ENCODE results near the gene MTNR1A.

Gene MTNR1A

DNA sequence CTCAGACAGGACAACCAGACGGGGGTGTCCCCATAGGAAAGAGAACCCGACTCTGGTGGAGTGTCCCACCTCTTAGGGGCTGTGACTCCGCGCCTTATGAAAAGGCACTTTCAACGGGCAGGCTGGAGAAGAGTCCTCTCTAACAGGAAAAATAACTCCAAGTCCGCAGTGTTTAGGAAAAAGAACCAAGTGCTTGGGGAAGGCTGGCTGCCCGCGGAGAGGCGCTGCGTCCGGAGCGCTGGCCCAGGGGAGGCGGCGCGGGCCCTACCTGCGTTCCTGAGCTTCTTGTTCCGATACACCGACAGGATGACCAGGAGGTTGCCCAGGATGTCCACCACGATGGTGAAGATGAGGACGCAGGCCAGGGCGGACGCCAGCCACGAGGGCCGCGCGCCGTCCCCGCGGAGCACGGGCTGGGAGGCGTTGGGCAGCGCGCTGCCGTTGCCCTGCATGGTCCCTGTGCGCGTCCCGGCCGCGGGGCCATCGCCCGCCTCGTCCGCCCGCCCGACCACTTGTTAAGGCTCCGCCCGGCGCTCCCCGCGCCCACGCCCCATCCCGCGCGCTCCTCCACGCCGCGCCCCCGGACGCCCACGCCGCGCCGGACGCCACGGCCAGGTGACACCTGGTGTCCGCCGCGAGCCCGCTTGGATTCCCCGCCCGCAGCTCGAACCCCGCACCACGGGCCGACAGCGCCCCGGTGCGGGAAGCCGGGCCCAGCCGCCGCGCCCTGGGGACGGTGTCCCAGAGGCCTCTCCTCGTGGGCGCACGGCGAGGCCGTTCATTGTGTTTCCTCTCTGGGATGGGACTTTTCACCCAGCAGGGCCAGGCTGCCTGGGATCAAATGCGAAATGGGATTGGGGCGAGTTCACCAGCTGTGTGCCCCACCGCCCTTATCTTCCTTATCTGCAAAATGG lies at the start of gene MTNR1A:
Gene MTNR1A (minus strand): TSS at position 654 of the 914 bp plus-strand sequence. CDS start 202 bp downstream, at position 452.
- no peak for DNase-seq

DNA sequence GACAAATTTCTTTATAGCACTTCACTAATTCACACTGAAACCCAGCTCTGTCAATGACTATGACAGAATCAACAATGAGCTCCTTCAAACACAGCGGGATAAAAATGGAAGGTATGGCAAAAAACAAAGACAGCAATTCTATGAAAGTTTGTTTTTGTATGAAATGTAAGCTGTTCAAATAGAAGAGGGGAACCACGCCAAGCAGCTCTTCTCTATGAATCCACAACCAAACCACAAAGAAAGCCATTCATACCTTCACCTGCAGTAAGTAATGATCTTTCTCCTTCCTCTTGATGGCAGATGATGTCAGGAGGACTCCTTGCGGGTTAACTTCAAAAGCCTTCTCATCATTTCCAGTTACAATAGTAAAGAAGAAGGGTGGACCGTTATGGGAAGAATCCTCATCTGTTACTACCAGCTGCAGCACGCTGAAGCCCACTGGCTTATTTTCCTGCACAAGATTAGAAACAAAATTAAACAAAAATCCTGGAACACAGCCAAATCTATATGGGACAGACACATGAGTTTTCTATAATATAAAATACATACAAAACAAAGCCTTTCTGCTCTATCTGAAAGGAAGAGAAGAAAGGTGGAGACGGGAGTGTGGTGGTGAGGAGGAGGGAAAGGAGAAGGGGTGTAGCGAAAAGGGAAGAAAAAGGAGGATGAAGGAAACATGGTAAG lies 48.9 kb upstream of the MTNR1A start:
- DNase-seq, result no peak

DNA sequence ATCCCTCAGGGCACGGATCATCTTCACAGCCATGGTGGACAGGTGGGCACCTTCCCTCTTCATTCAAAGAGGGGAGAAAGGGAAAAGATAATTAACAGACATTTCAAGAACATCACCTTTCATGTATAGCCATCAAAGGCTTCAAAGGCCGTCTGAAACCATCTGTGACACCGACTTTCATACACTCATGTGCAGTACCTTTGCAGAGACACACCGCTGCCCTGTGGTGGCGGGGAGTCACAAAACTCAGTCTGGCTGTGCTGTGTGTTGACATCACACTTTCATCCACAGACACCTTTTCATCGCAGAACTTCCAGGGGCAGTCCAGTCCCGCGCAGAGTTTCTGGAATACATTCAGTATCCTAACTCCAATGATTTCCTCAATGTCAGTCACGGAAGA lies 47.6 kb upstream of the MTNR1A start:
- DNase-seq, result no peak

DNA sequence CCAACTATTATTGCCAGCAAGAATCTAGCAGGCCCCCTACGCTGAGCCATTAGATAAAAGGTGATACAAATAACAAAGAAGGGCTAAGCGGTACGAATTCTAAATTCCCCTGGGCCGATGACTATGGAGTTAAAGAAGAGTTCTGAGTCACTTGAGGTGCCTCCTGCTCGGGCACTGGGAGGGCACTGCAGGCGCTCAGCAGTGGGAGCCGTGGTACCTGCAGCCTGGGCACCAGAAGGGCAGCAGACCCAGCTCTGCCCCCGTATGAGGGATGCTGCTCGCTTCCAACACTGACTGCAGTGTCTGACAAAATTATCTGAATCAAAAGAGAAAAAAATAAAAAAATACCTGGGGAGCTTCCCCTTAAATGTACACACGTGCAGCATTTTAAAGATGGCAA lies 44.1 kb upstream of the MTNR1A start:
- DNase-seq, result no peak

DNA sequence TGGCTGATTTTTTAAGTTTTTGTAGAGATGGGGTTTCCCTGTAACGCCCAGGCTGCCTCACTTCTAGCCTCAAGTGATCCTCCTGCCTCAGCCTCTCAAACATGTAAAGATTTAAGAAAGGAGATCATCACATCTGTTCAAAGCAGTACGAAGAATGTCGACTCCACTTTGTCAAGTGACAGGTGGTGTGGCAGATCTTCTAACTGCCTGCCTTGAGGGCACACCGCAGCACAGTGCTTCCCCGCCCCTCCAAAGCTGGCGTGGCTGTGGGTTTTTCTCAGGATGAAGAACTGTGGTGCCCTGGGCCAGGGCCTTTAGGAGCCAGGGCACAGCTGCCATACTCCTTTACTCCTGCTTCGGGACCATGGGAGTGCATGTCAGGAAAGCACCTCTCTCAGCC lies 43.3 kb upstream of the MTNR1A start:
- DNase-seq, result no peak

DNA sequence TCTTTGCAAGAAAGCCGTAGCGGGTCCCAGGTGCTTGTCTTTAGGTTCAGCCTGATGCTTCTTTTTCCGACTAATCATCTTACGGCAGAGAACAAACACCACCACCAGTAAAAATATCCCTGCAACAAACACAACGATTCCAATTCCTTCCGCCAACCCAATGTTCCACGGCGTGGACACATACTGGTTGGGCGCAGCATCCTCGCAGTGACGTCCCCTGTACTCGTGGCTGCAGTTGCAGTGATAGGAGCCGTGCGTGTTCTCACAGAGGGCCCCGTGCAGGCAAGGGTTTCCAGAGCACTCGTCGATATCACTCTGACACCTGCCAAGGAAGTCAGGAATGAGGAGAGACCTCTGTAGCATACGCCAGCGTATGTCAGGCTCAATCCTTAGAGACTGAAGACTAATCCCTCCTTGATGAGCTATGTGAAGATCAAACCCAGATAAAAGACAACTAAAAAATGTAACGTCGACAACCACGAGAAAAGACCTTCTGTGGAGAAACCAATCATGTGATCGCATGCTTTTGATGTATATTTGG lies 41.6 kb upstream of the MTNR1A start:
- DNase-seq, result no peak

DNA sequence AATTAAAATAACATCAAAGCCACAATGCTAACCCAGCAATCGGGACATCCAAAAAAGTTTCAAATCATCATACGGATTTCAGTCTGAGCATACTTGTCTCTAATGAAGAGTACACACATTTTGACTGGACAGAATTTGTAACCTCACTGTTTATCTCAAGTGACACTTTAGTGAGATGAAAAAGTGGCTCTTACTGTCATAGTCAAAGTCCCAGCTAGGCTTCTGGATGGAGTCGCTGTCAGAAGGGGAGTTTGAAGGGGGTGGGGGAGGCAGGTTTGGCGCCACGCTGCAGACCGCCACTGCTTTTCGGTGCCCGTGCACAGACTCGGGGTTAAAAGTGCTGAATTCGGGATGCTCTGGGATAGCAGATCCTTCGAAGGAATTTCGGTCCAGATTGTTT lies 41.0 kb upstream of the MTNR1A start:
- no peak for DNase-seq

DNA sequence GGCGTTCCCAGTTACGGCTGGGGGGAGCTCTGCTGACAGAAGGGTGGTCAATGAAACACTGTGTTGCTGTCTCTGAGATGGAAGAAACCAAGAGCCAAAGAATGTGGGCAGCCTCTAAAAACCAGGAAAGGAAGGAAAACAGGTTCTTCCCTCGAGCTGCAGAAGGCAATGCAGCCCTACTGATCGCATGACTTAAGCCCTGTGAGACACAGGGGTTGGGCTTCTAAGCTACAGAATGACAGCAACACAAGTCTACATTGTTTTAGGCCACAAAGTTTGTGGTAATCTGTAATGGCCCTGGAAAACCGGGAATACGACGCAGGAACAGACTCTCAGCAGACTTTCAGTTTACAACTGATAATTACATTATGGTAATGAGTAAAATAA lies 38.2 kb upstream of the MTNR1A start:
- no peak for DNase-seq

DNA sequence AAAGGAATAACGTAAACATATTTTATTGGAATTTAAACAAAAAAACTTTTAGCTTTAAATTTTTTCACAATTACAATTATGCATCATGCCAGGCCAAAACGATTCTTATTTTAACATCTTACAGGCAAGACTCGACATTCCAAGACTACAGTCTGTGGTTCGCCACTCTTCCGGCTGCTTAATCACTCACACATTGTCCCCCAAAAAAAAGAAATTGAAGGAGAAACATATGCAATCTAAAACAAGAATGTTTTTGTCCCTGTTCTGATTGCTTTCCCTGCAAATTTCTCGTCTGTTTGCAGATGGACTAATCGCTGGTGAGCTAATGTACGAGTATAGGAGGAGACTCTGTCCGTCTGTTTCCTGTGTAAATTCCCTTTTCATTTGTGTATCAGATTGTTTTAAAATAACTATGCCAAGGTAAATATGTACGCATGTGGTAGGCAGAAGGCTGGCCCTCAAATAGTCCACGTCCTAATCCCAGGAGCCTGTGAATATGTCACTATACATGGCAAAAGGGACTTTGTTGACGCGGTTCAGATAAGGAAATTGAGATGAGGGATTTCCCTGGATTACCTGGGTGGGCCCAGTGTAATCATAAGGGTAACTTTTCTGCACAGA lies 37.7 kb upstream of the MTNR1A start:
- no peak for DNase-seq

DNA sequence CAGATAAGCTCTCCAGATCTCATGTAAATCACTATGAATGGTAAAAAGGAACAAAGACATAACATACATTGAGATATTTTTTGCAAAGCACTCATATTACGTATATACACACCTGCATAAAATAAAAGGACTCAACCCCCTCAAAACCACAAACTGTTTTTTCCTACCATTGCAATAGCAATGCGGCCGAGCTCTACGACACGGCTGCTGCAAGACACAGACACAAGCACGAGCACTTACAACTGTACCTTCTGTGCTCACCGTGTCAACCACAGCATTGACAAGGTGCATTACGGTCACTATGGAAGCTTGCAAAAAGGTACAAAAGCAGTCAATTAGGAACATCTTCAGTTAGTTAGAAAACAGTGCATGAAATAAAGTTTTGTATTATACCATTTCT lies 37.1 kb upstream of the MTNR1A start:
- no peak for DNase-seq

DNA sequence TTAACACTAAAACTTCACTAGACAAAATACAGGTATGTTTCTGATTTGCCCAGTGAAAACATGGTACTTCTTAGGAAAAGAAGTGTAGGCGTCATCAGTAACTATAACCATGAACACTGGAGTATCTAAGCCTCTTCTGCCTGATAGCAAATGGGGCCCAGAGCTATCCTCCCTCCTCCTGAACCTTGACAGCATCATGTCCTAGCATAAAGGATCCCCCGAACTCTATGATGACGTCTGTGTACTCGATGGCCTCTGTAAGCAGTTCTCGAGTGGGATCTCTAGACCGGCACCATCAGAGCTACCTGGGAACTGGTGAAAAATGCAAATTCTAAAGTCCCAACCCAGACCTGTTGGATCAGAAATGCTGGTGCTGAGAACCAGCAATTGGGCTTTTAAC lies 36.3 kb upstream of the MTNR1A start:
- no peak for DNase-seq

DNA sequence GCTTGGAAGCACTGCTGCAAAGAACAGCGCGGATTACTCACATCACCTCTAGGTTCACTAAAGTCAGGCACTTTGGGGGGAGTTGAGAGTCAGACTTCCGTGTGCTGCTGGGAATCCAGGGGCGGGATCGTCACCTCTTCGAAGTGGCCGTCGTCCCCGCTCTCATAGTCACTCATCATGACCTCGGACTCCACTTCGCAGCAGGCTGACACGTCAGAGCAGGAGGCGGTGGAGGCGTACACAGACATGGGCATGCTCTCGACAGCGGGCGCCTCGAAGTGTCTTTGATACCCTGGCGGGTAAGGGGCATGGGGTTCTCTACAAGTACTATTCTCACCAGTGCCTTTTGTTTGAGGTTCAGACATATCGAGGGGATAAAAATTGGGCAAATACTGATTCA lies 33.1 kb upstream of the MTNR1A start:
- DNase-seq, result no peak

DNA sequence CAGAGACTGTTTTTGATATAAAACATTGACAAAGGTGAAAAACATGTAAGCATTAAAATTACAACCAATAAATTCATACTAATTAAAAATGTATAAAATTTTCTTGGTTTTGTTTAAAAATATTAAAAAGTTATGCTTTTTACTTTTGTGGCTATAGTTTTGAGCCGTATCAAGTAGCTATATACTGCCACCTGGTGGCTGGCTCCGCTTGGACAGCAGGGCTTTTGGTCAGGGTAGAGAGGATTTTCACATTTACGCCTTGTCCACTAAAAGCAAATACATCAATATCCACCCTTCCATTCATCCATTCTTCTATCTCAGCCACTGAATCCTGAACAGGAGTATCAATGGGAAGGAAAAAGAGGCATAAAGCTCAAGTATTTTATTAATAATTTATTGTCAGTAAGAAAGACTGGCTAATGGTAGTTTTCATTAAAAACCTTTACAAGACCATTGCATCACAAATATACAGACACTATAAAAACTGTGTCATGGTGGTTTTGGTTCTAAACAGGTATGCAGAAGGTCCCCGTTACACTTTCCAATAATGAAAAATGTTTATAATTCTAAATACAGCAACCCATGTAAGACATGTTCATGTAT lies 32.1 kb upstream of the MTNR1A start:
- DNase-seq, result peak; percentile 84

DNA sequence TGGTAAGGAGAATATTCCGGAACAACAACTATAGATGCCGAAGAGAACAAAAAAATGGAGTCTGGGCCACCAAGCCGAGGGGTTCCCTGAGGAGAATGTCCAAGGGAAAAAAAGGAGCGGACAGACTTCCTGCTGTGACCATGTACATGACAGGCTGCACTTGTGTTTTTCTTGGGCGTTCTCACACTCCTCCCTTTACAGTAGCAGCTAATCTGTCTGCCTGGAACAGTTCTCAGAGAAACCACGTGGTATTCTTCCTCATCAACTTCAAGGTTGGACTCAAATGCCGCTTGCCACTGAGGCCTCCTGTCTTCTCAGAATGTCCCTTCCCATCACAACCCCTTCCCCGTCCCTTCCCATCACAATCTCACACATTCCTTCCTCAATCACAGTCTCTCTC lies 30.8 kb upstream of the MTNR1A start:
- DNase-seq, result no peak

DNA sequence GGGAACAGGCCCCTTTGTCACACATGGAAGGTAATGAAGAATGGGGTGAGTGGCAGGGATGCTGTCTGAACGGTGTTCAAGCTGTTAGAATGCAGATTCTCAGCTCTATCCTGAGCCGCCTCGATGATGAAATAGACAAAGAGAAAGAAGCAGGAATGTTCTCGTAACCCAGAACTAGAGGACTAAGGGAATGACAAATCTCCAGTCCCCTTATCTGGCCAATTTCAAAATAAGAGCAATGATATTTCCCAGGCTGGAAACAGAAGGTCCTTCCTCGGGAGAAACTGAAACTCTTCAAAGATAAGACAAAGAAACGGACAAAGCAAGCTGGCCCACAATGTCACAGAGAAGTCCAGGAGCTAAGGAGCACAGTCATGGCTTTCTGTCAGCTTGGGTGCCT lies 29.5 kb upstream of the MTNR1A start:
- DNase-seq, result no peak

DNA sequence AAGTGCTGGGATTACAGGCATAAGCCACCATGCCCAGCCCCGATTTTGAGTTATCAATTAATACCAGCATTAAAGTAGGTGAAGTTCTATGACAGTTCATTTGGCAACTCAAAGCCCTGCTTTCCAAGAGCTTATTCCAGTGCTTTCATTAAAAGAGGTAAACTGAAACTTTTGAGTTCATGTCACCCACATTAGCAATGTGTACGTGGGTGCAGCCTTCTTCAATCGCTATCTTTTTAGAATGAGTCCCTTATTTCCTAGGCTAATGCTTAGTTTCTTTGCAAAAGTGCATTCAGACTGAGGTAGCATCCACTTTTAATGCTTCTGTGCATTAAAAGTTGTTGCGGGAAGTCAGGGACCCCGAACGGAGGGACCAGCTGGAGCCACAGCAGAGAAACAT lies 26.1 kb upstream of the MTNR1A start:
- no peak for DNase-seq

DNA sequence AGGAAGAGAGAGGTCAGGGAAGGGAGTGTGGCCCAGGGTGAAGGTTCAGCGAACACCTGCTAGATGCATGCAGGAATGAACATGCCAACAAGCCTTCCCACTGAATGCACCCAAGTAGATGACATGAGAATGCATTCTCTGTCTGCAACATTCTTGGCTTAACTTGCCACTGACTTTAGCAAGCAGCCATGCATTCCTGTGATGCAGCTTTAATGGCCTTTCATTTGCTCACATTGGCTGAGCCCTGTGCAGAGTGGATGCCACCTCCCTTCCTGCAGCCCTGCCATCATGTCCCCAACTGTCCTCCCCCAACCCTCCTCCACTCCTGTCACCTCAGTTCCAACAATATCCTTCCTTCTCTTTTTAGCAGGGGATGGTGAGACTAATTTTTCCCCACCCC lies 25.3 kb upstream of the MTNR1A start:
- DNase-seq, result no peak

DNA sequence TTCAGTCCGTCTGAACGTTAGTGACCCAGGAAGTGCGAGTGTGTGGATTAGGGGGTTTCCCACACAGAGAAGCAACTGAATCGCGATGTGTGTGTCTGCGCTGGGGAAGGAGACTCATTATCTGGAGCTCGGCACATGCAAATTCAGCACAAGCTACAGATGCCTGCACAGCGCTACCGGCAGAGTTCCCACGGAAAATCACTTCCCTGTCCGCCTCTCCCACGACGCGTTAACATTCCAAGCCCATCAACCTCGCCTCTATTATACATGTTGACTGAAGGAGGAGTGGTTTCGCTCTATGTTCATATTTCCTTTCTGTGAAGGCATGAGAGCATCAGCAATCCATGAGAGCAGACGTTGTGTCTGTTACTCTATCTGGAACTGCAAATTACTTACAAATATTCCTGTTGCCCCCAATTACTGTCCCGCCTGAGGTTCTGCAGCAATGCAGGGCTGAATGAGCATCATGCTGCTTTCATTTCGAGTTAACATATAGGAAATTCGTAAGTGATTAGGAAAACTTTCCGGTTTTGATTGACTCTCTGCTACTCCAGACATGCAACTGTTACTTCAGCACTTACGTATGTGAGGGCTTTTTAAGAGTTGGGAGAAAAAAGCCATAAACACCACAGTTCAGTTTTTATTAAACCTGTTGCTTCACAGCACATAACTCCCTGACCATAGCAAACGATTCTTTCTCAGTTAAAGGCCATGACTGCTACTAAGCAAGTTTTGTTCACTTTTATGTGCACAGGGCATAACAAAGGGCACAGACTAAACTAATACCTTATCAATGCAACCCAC lies 15.0 kb upstream of the MTNR1A start:
- DNase-seq, result no peak

DNA sequence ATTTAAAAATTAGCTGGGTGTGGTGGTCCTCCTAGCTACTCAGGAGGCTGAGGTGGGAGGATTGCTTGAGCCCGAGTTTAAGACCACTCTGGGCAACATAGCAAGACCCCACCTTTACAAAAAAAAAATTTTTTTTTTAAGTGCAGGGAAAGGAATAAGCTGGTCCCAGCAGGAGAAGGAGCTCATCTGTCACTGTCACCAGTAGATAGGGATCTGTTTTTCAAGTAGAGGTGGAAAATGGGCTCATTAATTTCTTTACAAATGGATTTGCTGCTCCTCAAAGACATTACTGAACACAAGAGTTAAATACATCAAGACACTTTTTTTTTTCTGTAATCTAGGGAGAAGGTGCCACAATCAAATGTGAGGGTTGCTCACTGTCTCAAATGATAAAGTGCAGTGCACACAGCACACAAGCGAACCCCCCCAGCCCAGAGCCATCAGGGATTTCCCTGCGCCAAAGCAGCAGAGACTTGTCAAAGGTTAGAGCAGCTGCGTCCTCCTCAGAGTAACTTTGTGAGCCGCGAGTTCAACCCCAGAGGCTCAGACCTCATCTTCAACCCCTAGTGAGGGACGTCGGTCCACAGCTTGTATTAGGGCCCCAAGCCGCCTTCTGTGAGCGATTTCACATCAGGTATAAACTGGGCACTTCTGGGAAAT lies 14.3 kb upstream of the MTNR1A start:
- DNase-seq, result no peak

DNA sequence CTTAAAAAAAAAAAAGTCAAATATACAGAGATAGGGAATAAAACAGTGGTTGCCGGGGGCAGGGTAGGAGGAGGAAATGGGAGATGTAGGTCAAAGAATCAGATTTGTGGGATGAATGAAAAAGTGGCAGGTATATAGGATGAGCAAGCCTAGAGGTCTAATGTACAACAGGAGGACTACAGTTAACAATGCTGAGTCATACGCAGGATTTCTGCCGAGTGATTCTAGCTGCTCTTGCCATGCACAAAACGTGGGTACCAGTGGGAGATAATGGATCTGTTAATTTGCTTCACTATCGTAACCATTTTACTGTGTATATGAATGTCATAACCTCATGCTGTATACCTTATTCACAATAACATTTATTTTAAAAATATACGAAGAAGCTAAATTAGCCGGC lies 10.7 kb upstream of the MTNR1A start:
- no peak for DNase-seq

DNA sequence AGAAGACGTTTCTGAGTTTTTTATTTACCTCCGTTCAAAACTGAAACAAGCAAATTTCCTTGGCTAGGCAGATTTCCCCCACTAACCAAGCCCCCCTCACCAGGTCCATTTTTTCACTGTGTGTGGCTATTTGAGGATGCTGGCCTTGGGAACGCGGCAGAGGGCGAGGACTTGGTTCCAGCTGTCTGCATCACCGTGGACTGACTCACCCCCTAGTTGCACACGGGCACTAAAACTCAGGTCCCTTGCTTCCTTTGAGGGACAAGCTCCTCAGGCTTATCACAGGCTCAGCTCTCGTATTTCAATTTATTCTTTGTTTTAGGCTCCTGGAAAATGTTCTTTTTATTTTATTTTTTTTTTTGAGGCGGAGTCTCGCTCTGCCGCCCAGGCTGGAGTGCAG lies 8.4 kb upstream of the MTNR1A start:
- DNase-seq, result no peak

DNA sequence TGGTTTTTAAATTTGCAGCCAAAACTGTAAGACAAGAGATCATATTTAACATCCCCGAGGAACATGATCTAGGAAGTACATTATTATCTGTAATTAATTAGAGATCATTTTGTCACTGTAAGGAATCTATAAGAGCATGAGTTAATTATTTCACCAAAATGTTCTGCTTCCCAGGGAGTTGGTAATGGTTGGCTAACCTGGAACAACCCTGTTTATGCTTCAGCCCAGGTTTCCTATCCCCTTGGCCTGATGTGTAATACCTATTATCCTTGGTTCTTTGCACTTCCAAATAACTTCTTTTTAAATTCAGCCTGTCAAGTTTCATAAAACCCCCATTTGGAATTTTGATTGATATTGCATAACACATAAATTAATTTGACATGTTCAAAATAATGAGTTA lies 6.4 kb upstream of the MTNR1A start:
- no peak for DNase-seq
